Kidney (tissue), 14 donors: ENCODE measurements around the gene GSDME. TPM values are rescaled to one million over a fixed set of nuclear protein-coding genes. Genes with fewer than 3 reads are reported as not detected.

Experiments used
- DNase-seq, 5 donors: peaks; one replicate each; pipeline ENCODE4 v3.0.0-alpha.2; 2013 to 2020
- FAIRE-seq: peaks from 2 replicates; lab custom pipeline; 2012; peaks lifted over from hg19 to GRCh38; lab: Jason Lieb, UNC
- H3K27ac ChIP-seq, 2 donors: one replicate each; pipeline ENCODE4 v1.7.0; 2013; ENCODE audit warnings: low read depth in 2 of 2, low read length in 2 of 2, inconsistent platforms in 1 of 2
- H3K27me3 ChIP-seq: one replicate; pipeline ENCODE4 v1.7.1; 2013; ENCODE audit warnings: low read length, inconsistent platforms; ENCODE audit not compliant: control insufficient read depth, insufficient read depth
- H3K36me3 ChIP-seq, 3 donors: one replicate each; pipeline versions ENCODE4 v1.7.0 to v1.7.1; 2013; ENCODE audit warnings: low read length in 3 of 3, control low read depth in 1 of 3, inconsistent platforms in 1 of 3; ENCODE audit not compliant: insufficient read depth in 3 of 3, control insufficient read depth in 2 of 3
- H3K4me1 ChIP-seq, 3 donors: one replicate each; pipeline versions ENCODE4 v1.7.0 to v1.7.1; 2013; ENCODE audit warnings: low read length in 3 of 3, inconsistent platforms in 1 of 3, low read depth in 1 of 3; ENCODE audit not compliant: control insufficient read depth in 2 of 3, insufficient read depth in 2 of 3
- H3K4me3 ChIP-seq, 3 donors: one replicate each; pipeline versions ENCODE4 v1.7.0 to v1.8.1; 2013; ENCODE audit warnings: low read length in 3 of 3, control low read depth in 1 of 3, inconsistent platforms in 1 of 3
- H3K9ac ChIP-seq, 3 donors: one replicate each; pipeline versions ENCODE4 v1.7.0 to v1.7.1; 2013; ENCODE audit warnings: low read length in 3 of 3, control low read depth in 1 of 3, inconsistent platforms in 1 of 3
- H3K9me3 ChIP-seq, 3 donors: one replicate each; pipeline versions ENCODE4 v1.7.0 to v1.7.1; 2013; ENCODE audit warnings: low read length in 3 of 3, control low read depth in 1 of 3, inconsistent platforms in 1 of 3; ENCODE audit not compliant: control insufficient read depth in 2 of 3, insufficient read depth in 1 of 3
- CTCF ChIP-seq: IDR thresholded peaks from 3 replicates; pipeline ENCODE4 v1.5.1; 2012; ENCODE audit warnings: mild to moderate bottlenecking, moderate library complexity, borderline replicate concordance; ENCODE audit not compliant: insufficient read depth; ENCODE audit errors: extremely low read depth
- intact Hi-C: fragments of 100-400 bp; cut with DNase I; formaldehyde crosslinking; loops from one replicate; pipeline ENCODE4 v1.11.1; 2022
- polyA plus RNA-seq: library from polyadenylated mRNA; stranded (reverse); fragments of 350-450 nt; fragmentation: Illumina TruSeq; extraction: RNeasy Lipid Tissue Mini Kit (QIAGEN cat#74804); gene quantifications from one replicate; pipeline ENCODE4 v1.2.3, GENCODE V29; 2014; ENCODE audit warnings: low read depth, low replicate concordance; ENCODE audit not compliant: insufficient read depth
- total RNA-seq: library from RNA; stranded (reverse); fragmentation: NEBNext Ultra II Directional; extraction: Animal tissue kit (Norgen Biotek cat#: 25700); gene quantifications from one replicate; pipeline ENCODE4 v1.2.1, GENCODE V29; 2021
- donor health status: control.
- donor health status: control.
- donor health status: control.
- donor health status: control.
- donor health status: control.
- donor health status: DM: yes; HTN: yes; CAD: no.
- donor health status: Normal renal cell carcinoma (clear cell type).

Gene GSDME
- total and polyA plus RNA-seq, 2 donors from 2014 or later = 11.7 to 16.8 TPM

DNA sequence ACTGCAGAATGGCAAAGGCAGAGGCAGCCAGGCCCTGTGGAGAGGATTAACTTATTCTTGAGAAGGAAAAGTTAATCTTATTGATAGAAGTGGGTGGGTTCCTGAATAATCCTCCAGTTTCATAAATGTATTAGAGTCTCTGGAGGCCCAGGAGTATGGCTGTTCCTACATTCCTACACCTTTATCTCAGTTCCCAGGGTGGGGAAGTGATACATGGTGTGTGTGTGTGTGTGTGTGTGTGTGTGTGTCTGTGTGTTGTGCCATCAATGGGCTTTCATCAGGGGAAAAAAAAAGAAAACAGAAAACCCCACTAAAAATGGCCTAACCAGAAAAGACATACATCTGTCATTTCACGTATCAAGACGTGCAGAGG, 22.0 kb upstream of the GSDME start:
- FAIRE-seq = no peak
- H3K27ac ChIP-seq = no peak overlapping the region

DNA sequence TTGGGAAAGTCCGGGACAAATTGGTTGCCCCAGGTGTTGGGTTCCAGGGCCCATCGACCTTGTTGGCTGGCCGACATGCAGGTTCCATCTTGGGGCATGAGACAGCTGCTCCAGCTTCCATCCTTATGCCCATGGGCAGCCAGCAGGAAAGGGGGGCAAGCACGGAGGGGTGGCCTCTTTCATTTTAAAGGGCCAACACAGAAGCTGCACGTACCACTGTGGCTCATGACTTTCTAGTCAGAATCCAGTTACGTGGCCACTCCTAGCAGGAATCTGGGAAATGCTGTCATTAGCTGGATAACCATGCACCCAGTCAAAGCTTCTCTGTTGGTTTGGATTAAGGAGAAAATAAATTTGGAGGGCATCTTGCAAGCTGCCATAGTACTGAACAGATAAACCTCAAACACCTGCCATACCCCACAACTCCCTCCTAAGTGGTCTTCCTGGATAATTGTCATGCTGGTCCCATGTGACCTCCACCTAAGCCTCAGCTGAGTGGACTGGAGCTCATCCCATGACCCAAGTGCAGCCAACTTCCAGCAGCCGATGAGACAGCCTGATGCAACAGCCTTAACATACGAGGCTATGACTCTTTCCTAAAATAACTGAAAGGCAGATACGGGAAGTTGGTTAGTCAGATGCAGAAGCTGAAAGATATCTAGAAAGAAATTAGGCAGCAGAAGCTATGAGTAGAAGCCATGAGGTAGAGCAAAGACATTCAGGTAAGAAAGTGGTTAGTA, 21.4 kb upstream of the GSDME start:
- DNase-seq (no peak), FAIRE-seq (no peak)
- Histone ChIP-seq H3K9ac (no peak overlapping the region), H3K36me3 (no peaks in the 10 kb centered on the region), H3K27ac (no peak overlapping the region), H3K4me1 (no peaks in the 10 kb centered on the region), H3K4me3 (no peak overlapping the region), H3K27me3 (no peaks in the 10 kb centered on the region), H3K9me3 (no peaks in the 10 kb centered on the region)
- no peak for TF ChIP-seq CTCF
- intact Hi-C loops = no loop called here

More for the DNA sequence above, 22.0 kb upstream of the GSDME start:
- Histone ChIP-seq H3K4me1 (no peaks in the 10 kb centered on the region), H3K9me3 (no peaks in the 10 kb centered on the region), H3K4me3 (no peak overlapping the region), H3K27me3 (no peaks in the 10 kb centered on the region), H3K9ac (no peak overlapping the region), H3K36me3 (no peaks in the 10 kb centered on the region)
- no peak for DNase-seq
- TF ChIP-seq CTCF = no peak
- intact Hi-C loops = no loop called here

GRCh38 chr7:24777806-24778205, 20.5 kb upstream of the GSDME start:
- Histone ChIP-seq H3K36me3 (no peaks in the 10 kb centered on the region), H3K27ac (no peak overlapping the region), H3K27me3 (no peaks in the 10 kb centered on the region), H3K9ac (no peak overlapping the region), H3K4me1 (no peaks in the 10 kb centered on the region), H3K9me3 (no peaks in the 10 kb centered on the region), H3K4me3 (no peak overlapping the region)
- DNase-seq = no peak
- no peak for TF ChIP-seq CTCF
- no peak for FAIRE-seq
- intact Hi-C loops = no loop called here

DNA sequence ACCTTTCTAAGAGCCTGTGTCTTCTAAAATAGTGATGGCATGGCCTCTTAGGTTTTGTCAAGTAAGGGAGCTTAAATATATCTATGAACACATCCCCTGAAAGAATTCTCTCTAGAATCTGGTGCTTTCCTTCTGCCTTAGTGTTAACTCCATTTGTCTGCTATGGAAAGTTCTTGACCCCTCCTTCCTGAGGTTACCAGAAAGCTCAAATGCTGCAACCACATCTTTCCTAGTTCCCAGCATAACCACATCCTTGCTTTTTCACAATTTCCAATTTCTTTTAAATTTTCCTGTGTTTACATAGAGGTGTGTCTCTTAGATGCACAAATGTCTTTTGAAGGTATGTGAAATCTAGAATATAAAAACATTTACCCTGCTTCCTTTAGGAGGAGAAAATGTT, 16.4 kb upstream of the GSDME start:
- intact Hi-C loops = no loop called here
- FAIRE-seq = no peak
- H3K4me3 ChIP-seq = no peak overlapping the region
- no peak overlapping the region for H3K9ac ChIP-seq
- H3K36me3 ChIP-seq = no peaks in the 10 kb centered on the region
- no peaks in the 10 kb centered on the region for H3K4me1 ChIP-seq
- H3K9me3 ChIP-seq = no peaks in the 10 kb centered on the region
- H3K27me3 ChIP-seq = no peaks in the 10 kb centered on the region
- no peak for TF ChIP-seq CTCF
- no peak for DNase-seq
- no peak overlapping the region for H3K27ac ChIP-seq
